ENCODE results near the gene OAF.
A peak's percentile ranks its signal among the peaks of the same experiment; 100 is the strongest.

Gene OAF

GRCh38 chr11:120201653-120202052 is 9.2 kb upstream of the OAF start:
- no peak overlapping the region for H3K4me3 ChIP-seq
- DNase-seq (ENCODE audit: low spot score in 2 of 2), result no peak
- H3K36me3 ChIP-seq (replicated peaks), result no peaks in the 10 kb centered on the region
- no peaks in the 10 kb centered on the region for H3K9me3 ChIP-seq
- H3K27me3 ChIP-seq (ENCODE audit: low read depth), result peaks cover 2% of the 10 kb centered on the region; the same call in 1 of the 2 replicates
- H3K4me1 ChIP-seq, result no peaks in the 10 kb centered on the region
- in situ Hi-C loops (cut with MboI; ENCODE audit: low sequenced_read_pairs), result no loop called here

- Histone ChIP-seq H3K36me3 (replicated peaks) (no peaks in the 10 kb centered on the region), H3K27me3 (ENCODE audit: low read depth) (peaks cover 2% of the 10 kb centered on the region; the same call in 1 of the 2 replicates), H3K4me3 (no peak overlapping the region), H3K9me3 (no peaks in the 10 kb centered on the region), H3K4me1 (no peaks in the 10 kb centered on the region; the same call in 1 of the 2 replicates)
- in situ Hi-C loops (cut with MboI; ENCODE audit: low sequenced_read_pairs), result no loop called here
- no peak for DNase-seq (ENCODE audit: low spot score in 2 of 2)
These were observed 7.2 kb upstream of the OAF start for GRCh38 chr11:120203626-120204025.

GRCh38 chr11:120205596-120206161 is 5.2 kb upstream of the OAF start:
- H3K27me3 ChIP-seq (ENCODE audit: low read depth), result peaks cover 2% of the 10 kb centered on the region; the same call in 1 of the 2 replicates
- no peaks in the 10 kb centered on the region; the same call in 1 of the 2 replicates for H3K4me1 ChIP-seq
- no peaks in the 10 kb centered on the region for H3K36me3 ChIP-seq (replicated peaks)
- DNase-seq (ENCODE audit: low spot score in 2 of 2), result no peak
- H3K4me3 ChIP-seq, result no peak overlapping the region
- in situ Hi-C loops (cut with MboI; ENCODE audit: low sequenced_read_pairs), result no loop called here
- no peaks in the 10 kb centered on the region for H3K9me3 ChIP-seq

GRCh38 chr11:120207512-120207911 is 3.3 kb upstream of the OAF start:
- Histone ChIP-seq H3K9me3 (no peaks in the 10 kb centered on the region), H3K36me3 (replicated peaks) (no peaks in the 10 kb centered on the region), H3K27me3 (ENCODE audit: low read depth) (no peaks in the 10 kb centered on the region), H3K4me3 (no peak overlapping the region), H3K4me1 (peaks cover 3% of the 10 kb centered on the region)
- in situ Hi-C loops (cut with MboI; ENCODE audit: low sequenced_read_pairs), result no loop called here
- no peak for DNase-seq (ENCODE audit: low spot score in 2 of 2)

DNA sequence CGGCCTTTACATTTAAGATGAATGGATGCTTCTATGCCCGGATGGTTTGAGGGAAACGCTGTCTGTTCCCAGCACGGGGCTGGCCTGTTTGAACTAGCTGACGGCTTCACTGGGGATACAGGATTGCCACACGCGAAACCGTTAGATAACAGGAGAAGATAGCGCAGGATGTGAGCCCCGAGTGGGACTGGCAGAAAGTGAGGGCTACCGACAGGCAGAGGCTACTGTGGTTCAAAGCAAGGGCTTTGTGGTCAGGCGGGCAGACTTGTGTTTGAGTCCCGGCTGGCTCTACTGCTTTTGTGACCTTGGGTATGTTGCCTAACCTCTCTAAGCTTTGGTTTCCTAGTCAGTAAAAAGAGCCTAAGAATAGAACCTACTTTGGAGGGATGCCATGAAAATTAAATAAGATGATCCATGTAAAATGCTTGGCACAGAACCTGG is 2.8 kb upstream of the OAF start:
- DNase-seq (ENCODE audit: low spot score in 2 of 2), result no peak
- Histone ChIP-seq H3K4me1 (peaks cover 7% of the 10 kb centered on the region), H3K9me3 (no peaks in the 10 kb centered on the region), H3K4me3 (no peak overlapping the region), H3K36me3 (replicated peaks) (no peaks in the 10 kb centered on the region), H3K27me3 (ENCODE audit: low read depth) (no peaks in the 10 kb centered on the region)
- in situ Hi-C loops (cut with MboI; ENCODE audit: low sequenced_read_pairs), result no loop called here

- H3K36me3 ChIP-seq (replicated peaks), result no peaks in the 10 kb centered on the region
- no peak for DNase-seq (ENCODE audit: low spot score in 2 of 2)
- peaks cover 7% of the 10 kb centered on the region for H3K4me1 ChIP-seq
- in situ Hi-C loops (cut with MboI; ENCODE audit: low sequenced_read_pairs), result no loop called here
- no peaks in the 10 kb centered on the region for H3K27me3 ChIP-seq (ENCODE audit: low read depth)
- H3K9me3 ChIP-seq, result no peaks in the 10 kb centered on the region
- no peak overlapping the region for H3K4me3 ChIP-seq
These were observed 2.1 kb upstream of the OAF start for GRCh38 chr11:120208777-120209176.

DNA sequence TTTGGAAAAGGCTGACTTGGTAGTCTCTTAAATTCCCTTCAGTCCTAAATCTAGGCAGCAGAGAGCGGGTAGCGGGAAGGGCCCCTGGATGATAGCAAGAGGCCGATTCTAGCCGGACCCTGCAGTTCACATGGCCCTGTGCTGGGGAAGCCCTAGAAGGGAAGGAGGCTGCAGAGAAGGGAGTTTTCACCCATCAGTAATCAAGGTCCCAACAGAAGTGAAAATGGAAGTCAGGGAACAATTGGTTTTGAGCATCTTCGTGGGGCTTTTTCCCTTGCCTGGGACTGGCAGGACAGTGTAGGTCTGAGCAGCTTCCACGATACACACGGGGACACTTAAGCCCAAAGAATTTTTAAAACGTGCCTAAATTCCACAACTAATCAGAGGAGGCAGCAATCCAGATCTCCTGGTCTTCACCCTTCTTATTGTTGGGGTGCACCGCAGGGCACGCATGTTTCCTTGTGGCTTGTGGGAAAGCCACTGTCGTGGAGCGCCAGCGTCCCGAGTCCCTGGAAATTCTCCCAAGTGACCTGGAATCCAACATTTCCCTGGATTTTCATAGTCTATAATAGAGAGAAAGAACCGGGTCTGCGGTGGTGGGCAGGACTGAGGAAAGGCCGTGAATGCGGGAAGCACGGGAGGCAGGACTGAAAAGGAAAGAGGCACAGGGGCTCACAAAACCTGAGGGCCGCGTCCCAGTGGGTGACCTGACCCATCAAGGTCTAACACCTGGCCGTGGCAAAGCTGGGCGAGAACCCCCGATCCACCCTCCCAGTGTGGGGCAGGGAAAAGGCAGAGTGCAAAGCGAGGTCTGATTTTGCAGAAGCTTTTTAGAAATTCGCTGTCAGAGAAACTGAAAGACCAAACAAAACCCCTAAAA is 846 bp upstream of the OAF start:
- Histone ChIP-seq H3K4me1 (peaks cover 7% of the 10 kb centered on the region), H3K27me3 (ENCODE audit: low read depth) (no peaks in the 10 kb centered on the region), H3K9me3 (no peaks in the 10 kb centered on the region), H3K4me3 (peak overlapping the region; percentile 55), H3K36me3 (replicated peaks) (no peaks in the 10 kb centered on the region)
- in situ Hi-C loops (cut with MboI; ENCODE audit: low sequenced_read_pairs), result no loop called here
- peak in 1 of 2 experiments; percentile 33 for DNase-seq (ENCODE audit: low spot score in 2 of 2)

- DNase-seq (ENCODE audit: low spot score in 2 of 2), result peak in 1 of 2 experiments; percentile 31
- H3K4me1 ChIP-seq, result peaks cover 7% of the 10 kb centered on the region
- no peaks in the 10 kb centered on the region for H3K27me3 ChIP-seq (ENCODE audit: low read depth)
- H3K4me3 ChIP-seq, result peak overlapping the region; percentile 55
- H3K9me3 ChIP-seq, result no peaks in the 10 kb centered on the region
- in situ Hi-C loops (cut with MboI; ENCODE audit: low sequenced_read_pairs), result no loop called here
- H3K36me3 ChIP-seq (replicated peaks), result no peaks in the 10 kb centered on the region
These were observed 858 bp downstream of the OAF start for GRCh38 chr11:120211522-120212258.

GRCh38 chr11:120212259-120212878 is 1.5 kb downstream of the OAF start:
- in situ Hi-C loops (cut with MboI; ENCODE audit: low sequenced_read_pairs), result no loop called here
- DNase-seq (ENCODE audit: low spot score in 2 of 2), result no peak
- H3K4me1 ChIP-seq, result peaks cover 7% of the 10 kb centered on the region
- no peaks in the 10 kb centered on the region for H3K36me3 ChIP-seq (replicated peaks)
- no peaks in the 10 kb centered on the region for H3K27me3 ChIP-seq (ENCODE audit: low read depth)
- peak overlapping the region; percentile 18 for H3K4me3 ChIP-seq
- no peaks in the 10 kb centered on the region for H3K9me3 ChIP-seq

GRCh38 chr11:120212926-120213325 is 2.1 kb downstream of the OAF start:
- Histone ChIP-seq H3K4me1 (peaks cover 7% of the 10 kb centered on the region), H3K4me3 (peak overlapping the region; percentile 18), H3K9me3 (no peaks in the 10 kb centered on the region), H3K36me3 (replicated peaks) (no peaks in the 10 kb centered on the region), H3K27me3 (ENCODE audit: low read depth) (no peaks in the 10 kb centered on the region)
- peak in 1 of 2 experiments; percentile 39 for DNase-seq (ENCODE audit: low spot score in 2 of 2)
- in situ Hi-C loops (cut with MboI; ENCODE audit: low sequenced_read_pairs), result no loop called here

GRCh38 chr11:120214581-120214980 is 3.7 kb downstream of the OAF start:
- in situ Hi-C loops (cut with MboI; ENCODE audit: low sequenced_read_pairs), result no loop called here
- H3K27me3 ChIP-seq (ENCODE audit: low read depth), result no peaks in the 10 kb centered on the region
- H3K36me3 ChIP-seq (replicated peaks), result no peaks in the 10 kb centered on the region
- no peaks in the 10 kb centered on the region for H3K9me3 ChIP-seq
- DNase-seq (ENCODE audit: low spot score in 2 of 2), result no peak
- H3K4me1 ChIP-seq, result peaks cover 7% of the 10 kb centered on the region
- no peak overlapping the region for H3K4me3 ChIP-seq

GRCh38 chr11:120215634-120216033 is 4.8 kb downstream of the OAF start:
- Histone ChIP-seq H3K4me1 (peaks cover 7% of the 10 kb centered on the region), H3K4me3 (no peak overlapping the region), H3K9me3 (no peaks in the 10 kb centered on the region), H3K27me3 (ENCODE audit: low read depth) (no peaks in the 10 kb centered on the region), H3K36me3 (replicated peaks) (no peaks in the 10 kb centered on the region)
- in situ Hi-C loops (cut with MboI; ENCODE audit: low sequenced_read_pairs), result no loop called here
- no peak for DNase-seq (ENCODE audit: low spot score in 2 of 2)

DNA sequence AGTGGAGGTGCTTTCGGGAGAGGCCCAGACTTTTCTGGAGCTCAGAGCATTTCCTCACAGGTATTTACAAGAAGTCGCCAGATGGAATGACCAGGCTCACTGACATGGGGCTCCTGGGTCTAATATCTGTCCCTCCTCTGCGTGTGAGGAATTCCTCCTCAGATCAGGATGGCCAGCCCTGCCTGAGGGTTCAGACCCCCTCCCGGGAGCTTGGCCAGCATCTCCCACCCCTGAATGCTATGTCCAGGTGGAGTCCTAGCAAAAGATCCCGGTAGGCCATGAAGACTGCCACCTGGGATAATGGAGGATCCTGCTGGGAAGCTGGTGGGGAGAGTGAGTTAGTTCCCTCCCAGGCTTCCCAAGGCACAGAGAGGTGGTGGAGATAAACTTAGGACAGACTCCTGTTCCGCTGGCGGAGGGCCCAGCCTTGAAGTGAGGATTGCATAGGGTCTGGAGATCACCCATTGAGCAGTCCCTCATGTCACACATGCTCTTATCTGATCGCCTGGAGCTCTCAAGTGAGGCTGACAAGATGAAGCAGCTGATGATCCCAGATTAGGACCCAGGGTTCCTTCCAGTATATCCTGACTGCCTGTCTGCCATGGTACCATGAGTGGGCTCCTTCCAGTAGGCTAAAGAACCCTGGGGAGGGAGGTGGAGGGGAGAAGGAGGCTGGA is 5.7 kb downstream of the OAF start:
- Histone ChIP-seq H3K36me3 (replicated peaks) (no peaks in the 10 kb centered on the region), H3K4me1 (peaks cover 7% of the 10 kb centered on the region), H3K4me3 (no peak overlapping the region), H3K9me3 (no peaks in the 10 kb centered on the region), H3K27me3 (ENCODE audit: low read depth) (no peaks in the 10 kb centered on the region)
- DNase-seq (ENCODE audit: low spot score in 2 of 2), result no peak
- in situ Hi-C loops (cut with MboI; ENCODE audit: low sequenced_read_pairs), result no loop called here
